ENCODE measurements around the gene POLR2L.

DNA sequence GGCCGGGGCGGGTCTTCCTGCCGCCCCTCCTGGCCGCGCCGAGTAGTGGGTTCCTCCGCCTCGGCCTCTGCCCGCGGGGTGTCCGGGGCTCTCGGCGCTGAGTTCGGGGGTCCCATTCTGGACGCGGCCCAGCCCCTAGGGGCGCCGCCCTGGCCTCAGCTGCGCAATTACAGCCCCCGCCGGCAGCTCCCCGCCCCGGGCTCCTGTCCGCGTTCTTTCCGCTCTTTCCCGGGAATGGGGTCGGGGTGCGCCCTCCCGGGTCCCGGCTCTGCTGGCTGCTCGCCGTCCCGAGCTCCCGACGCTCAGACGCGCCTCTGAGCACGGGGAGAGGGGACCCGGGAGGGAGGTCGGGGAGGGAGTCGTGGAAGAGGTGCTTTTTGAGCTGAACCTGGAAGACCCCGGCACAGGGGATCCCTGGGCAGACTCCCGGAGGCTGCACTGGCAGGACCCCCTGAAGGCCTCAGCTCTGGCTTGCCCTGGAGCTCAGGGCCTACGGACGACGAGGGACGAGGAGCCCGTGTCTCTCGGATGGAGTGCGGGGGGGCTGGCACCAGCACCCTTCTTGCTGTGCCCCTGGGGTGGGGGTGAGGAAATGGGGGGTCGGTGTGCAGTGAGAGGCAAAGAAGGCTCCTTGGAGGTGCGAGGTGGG lies 881 bp upstream of the POLR2L start:
- TF ChIP-seq POLR2AphosphoS5 (IDR thresholded peaks at IDR 0.05; ENCODE audit: low read depth, low read length) (no peak), TAF1 (IDR thresholded peaks at IDR 0.05; ENCODE audit: low read depth, low read length) (no peak)
